HL-60 (cell line): Measurements from ENCODE around the gene CD74.

Experiments used
- CTCF ChIP-seq: IDR thresholded peaks from one replicate; pipeline ENCODE4 v1.5.1; 2011; ENCODE audit warnings: low read length, control low read depth, inconsistent platforms; ENCODE audit not compliant: insufficient read depth
- GABPA ChIP-seq: IDR thresholded peaks from 2 replicates; pipeline ENCODE4 v1.6.1; 2012; ENCODE audit warnings: low read depth
- POLR2AphosphoS5 ChIP-seq: IDR thresholded peaks from 2 replicates; pipeline ENCODE4 v1.6.1; 2012; ENCODE audit warnings: low read depth
- SPI1 ChIP-seq: IDR thresholded peaks from 2 replicates; pipeline ENCODE4 v1.6.1; 2012; ENCODE audit warnings: low read depth, mild to moderate bottlenecking, borderline replicate concordance
- TF ChIP-seq, protein P1 (sequence below): IDR thresholded peaks from 2 replicates; pipeline ENCODE4 v1.6.1; 2012; ENCODE audit warnings: low read depth; ENCODE audit not compliant: insufficient replicate concordance

DNA sequence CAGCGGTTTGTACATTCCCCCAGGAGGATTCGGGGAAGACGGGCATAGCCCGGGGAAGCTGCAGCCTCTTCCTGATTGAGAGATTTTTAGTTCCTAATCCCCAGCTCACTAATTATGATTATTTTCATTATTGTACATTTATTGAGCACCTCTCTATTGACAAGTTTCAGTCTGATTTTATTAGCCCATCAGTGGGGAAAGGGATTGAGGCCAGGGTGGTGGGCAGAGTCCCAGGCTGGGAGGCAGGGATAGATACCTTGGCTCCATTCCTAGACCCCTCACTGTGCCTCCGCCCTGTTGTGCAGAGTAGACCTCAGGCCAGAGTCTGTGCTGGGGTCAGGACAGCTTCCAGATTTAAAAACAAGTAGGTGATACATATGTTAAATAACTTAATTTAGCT, 28.0 kb downstream of the CD74 start:
- TF ChIP-seq CTCF = no peak
- no peak for TF ChIP-seq GABPA
- TF ChIP-seq POLR2AphosphoS5 = no peak
- TF ChIP-seq, protein P1, sequence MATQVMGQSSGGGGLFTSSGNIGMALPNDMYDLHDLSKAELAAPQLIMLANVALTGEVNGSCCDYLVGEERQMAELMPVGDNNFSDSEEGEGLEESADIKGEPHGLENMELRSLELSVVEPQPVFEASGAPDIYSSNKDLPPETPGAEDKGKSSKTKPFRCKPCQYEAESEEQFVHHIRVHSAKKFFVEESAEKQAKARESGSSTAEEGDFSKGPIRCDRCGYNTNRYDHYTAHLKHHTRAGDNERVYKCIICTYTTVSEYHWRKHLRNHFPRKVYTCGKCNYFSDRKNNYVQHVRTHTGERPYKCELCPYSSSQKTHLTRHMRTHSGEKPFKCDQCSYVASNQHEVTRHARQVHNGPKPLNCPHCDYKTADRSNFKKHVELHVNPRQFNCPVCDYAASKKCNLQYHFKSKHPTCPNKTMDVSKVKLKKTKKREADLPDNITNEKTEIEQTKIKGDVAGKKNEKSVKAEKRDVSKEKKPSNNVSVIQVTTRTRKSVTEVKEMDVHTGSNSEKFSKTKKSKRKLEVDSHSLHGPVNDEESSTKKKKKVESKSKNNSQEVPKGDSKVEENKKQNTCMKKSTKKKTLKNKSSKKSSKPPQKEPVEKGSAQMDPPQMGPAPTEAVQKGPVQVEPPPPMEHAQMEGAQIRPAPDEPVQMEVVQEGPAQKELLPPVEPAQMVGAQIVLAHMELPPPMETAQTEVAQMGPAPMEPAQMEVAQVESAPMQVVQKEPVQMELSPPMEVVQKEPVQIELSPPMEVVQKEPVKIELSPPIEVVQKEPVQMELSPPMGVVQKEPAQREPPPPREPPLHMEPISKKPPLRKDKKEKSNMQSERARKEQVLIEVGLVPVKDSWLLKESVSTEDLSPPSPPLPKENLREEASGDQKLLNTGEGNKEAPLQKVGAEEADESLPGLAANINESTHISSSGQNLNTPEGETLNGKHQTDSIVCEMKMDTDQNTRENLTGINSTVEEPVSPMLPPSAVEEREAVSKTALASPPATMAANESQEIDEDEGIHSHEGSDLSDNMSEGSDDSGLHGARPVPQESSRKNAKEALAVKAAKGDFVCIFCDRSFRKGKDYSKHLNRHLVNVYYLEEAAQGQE = no peak
- TF ChIP-seq SPI1 = no peak
